ENCODE results near the gene LRRTM2. TPM values are rescaled to one million over a fixed set of nuclear protein-coding genes. Genes with fewer than 3 reads are reported as not detected.
"Not testable (repeated sequence)": the region's sequence is repeated elsewhere in the genome, so short reads cannot be mapped to it uniquely, and the experiment has no call there.

LRRTM2 gene
- polyA plus RNA-seq, 3 donors: 1.7 to 3.0 (median 2.3) TPM

DNA sequence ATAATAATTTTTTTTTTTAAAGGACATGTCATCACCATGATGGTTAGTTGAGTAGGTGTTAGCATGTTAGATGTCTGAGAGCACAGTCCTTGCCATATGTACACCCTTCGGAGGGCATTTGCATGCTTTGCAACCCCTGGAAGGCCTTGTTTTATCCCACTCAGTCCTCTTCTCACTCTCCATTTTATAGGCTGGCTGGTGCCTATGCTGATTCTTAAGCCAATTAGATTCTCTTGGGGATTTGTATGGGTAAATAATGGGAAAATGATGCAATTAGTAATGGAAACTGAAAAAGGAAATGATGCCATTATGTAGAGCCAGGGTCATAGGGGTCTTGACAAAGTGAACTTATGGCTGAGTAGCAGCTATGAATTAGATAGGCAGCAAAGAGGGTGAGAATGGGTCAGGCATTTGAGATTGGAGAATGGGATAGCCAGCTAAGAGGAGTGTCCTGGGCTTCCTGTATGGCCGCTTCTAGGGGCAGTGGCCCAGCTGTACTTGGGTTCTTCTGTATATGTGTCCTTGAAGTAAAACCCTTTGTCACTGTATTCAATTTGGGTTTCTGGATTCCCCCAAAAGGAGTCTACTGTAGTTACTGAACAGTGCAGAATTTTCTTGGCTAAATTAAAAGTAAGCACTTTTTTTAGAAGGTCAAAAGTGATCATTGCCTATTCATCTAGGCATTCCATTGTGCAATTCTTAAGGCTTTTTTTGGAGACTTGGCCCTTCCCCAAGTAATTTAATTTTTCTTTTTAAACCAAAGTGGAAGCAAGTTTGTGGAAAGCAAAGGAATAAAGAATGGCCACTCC, 31.6 kb downstream of the LRRTM2 start:
- no peak for DNase-seq (ENCODE audit: low read depth in 3 of 3, low spot score in 2 of 3)

- no peak for DNase-seq (ENCODE audit: low read depth in 3 of 3, low spot score in 2 of 3)
Observed at GRCh38 chr5:138841531-138841930, 33.6 kb downstream of the LRRTM2 start.

DNA sequence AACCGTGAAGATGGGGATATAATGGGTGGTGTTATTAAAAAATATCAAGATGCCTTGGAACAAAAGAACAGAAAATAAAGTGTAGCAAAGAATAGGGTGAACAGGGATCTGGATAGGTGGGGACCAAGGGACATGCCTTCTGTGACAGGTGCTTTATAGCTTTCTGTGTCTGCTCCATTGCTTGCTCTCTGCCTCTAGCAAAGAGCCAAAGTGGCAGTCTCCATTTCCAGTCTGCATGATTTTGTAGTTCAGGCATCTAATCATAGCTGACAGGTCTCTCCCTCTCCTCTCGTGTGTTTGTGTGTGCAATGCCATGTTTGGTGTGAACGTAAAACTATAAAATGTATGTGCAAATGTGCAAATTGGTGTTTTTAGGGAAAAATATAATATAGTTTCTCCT, 35.0 kb downstream of the LRRTM2 start:
- no peak for DNase-seq (ENCODE audit: low read depth in 3 of 3, low spot score in 2 of 3)

- no peak for DNase-seq (ENCODE audit: low read depth in 3 of 3, low spot score in 2 of 3)
Observed at GRCh38 chr5:138837160-138837559, 38.0 kb downstream of the LRRTM2 start.

- DNase-seq (ENCODE audit: low read depth in 3 of 3, low spot score in 2 of 3): not testable (repeated sequence)
Observed at GRCh38 chr5:138834853-138835252, 40.3 kb downstream of the LRRTM2 start.

DNA sequence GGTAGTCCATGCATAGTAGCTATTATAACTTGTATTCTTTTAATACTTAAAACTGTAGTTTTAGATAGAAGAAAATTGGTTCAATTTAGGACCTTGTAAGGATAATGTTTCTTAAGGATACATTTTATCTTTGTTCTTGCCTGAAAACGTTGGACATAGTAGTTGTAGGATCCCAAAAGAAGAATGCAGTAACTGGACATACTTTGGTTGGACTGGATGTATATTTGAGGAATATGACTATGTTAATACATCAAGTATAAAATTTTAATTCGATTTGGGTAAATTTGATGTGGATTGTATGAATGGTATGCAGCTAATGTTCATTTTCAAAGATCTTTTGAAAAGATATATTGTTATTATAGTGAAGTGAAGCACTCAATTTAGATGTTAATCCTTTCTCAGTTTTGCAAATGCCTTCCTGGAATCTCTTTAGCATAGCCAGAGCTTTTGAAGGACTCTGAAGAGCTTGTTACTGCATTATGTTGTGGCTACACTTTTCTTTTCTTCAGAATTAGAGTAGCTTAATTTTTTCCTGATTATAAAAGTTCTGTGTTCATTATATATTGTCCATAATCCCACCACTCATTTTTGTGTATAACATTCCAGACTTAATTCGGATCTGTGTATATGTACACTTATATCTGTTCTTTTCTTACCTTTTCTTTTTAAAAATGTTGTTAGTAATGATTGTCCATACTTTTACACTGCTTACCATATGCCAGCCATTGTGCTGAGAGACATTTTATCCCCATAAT, 41.2 kb downstream of the LRRTM2 start:
- no peak for DNase-seq (ENCODE audit: low read depth in 3 of 3, low spot score in 2 of 3)

- DNase-seq (ENCODE audit: low read depth in 3 of 3, low spot score in 2 of 3): no peak
Observed at GRCh38 chr5:138833080-138833479, 42.1 kb downstream of the LRRTM2 start.

GRCh38 chr5:138832218-138832617, 42.9 kb downstream of the LRRTM2 start:
- DNase-seq (ENCODE audit: low read depth in 3 of 3, low spot score in 2 of 3): no peak

DNA sequence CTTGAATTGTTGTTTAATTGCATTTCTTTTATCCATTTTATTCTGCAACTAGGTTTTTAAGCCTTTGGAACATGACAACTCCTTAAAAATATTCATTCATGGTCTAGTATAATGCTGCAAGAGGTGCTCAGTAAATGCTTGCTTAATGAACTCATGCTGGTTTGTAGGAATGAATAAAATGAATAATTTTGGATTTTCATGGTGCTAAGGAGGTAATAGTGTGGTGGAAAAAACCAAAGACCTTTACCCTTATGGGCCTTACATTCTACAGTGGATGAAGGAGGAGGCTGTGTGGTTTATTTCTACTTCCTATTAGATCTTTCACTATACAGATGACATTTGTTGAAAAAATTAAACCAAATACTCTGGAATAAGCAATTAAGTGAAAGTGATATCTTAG, 43.4 kb downstream of the LRRTM2 start:
- DNase-seq (ENCODE audit: low read depth in 3 of 3, low spot score in 2 of 3): no peak

DNA sequence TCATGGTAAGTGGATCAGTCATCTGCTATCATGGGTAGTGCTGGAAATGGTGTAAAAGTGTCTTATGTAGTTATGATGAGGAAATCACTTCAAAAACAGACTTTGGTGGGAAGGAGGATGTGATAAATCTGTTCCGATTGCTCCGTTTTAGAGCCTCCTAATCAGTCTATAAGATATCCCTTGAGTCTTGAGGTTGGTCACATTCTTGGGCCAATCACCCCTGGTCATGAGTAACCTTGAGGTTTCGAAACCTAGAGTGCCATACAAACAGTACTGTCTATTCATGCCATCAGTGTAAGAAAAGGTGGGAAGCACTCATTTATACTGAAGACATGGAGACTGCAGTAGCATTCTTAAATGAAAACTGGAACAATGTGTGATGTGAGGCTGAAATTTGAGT, 45.8 kb downstream of the LRRTM2 start:
- DNase-seq (ENCODE audit: low read depth in 3 of 3, low spot score in 2 of 3): no peak

- DNase-seq (ENCODE audit: low read depth in 3 of 3, low spot score in 2 of 3): no peak
Observed at GRCh38 chr5:138828556-138828955, 46.6 kb downstream of the LRRTM2 start.

DNA sequence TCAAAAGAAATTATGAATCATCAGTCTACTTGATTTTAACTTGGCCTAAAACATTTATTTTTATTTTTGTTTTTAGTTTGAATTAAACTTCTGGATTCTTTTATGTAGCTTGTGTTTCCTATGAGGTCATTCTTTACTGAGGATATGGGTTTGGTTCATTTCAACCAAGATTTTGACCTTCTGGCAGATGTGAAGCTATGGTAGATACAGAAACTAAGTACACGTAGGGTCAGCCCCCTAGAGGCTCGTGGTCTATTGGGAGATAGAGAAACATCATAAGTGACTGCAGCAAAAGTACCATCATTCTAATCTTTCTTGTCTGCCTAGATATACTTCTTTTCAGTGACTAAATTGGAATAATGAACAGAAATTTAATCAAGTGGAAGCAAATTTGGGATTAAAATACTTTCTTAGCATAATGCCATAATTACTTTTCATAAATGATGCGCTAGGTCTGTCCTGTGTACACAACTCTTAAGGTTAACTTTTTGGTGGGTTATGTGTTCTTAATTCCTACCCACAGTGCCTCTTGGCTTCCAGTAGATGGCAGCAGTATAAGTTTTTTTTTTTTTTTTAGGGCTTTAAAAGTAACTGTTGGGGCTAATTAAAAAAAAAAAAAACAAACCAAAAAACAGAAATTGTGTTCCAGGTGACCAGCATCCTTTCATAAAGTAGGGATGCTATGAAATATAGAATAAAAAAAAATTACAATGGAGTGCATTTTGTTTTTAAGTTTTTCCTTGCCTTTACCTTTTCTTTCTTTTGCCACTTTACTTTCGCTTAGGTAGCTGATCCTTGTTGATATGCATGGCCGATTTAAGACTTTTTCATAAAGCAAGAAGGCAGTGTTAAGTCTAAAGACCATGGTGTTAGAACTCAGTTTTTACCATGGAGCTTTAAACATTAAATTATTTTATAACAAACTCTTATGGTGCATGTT, 49.9 kb downstream of the LRRTM2 start:
- DNase-seq (ENCODE audit: low read depth in 3 of 3, low spot score in 2 of 3): no peak

DNA sequence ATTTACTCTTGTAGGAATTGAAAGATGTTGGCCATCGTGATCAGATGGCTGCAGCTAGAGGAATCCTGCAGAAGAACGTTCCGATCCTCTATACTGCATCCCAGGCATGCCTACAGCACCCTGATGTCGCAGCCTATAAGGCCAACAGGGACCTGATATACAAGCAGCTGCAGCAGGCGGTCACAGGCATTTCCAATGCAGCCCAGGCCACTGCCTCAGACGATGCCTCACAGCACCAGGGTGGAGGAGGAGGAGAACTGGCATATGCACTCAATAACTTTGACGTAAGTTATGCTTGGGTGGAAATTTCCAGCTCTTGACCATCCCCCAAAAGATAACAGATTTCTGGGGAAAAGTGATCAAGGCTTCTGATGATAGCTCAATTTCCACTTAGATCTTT, 50.6 kb downstream of the LRRTM2 start:
- no peak for DNase-seq (ENCODE audit: low read depth in 3 of 3, low spot score in 2 of 3)

GRCh38 chr5:138820695-138821094, 54.4 kb downstream of the LRRTM2 start:
- DNase-seq (ENCODE audit: low read depth in 3 of 3, low spot score in 2 of 3): no peak

- DNase-seq (ENCODE audit: low read depth in 3 of 3, low spot score in 2 of 3): no peak
Observed at GRCh38 chr5:138819081-138819480, 56.1 kb downstream of the LRRTM2 start.

Other genes with a start within 250 kb of the LRRTM2 start
- gene CTNNA1, start 121.9 kb downstream of the LRRTM2 start, polyA plus RNA-seq (ENCODE audit: insufficient read length in 3 of 3): 100 to 1,000 TPM; 380 to 411 (median 404) TPM